ENCODE measurements around the gene PACSIN1. TPM values are rescaled to one million over a fixed set of nuclear protein-coding genes. Genes with fewer than 3 reads are reported as not detected.

PACSIN1 gene
- total and polyA plus RNA-seq, 2 of the 4 experiments (the other 2 are of a cell fraction), result 0.02 TPM; not detected in 1

DNA sequence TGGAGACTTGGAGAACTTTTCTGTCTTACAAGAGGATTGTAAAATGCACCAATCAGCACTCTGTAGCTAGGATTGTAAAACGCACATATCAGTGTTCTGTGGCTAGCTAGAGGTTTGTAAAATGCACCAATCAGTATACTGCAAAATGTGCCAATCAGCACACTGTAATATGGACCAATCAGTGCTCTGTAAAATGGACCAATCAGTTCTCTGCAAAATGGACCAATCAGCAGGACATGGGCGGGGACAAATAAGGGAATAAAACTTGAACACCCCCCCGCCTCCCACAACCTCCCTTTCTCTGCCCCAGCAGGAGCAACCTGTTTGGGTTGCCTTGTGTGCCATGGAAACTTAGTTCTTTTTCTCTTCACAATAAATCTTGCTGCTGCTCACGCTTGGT is 27.2 kb upstream of the PACSIN1 start:
- Histone ChIP-seq H3K27ac (ENCODE audit: insufficient read depth, low read length) (no peak overlapping the region), H3K9ac (ENCODE audit: low read depth, low read length) (no peak overlapping the region), H3K4me3 (ENCODE audit: insufficient read depth, low read depth, low read length) (no peak overlapping the region), H3K18ac (ENCODE audit: low read depth, low read length) (no peak overlapping the region), H2BK5ac (ENCODE audit: low read depth, low read length, poor library complexity, severe bottlenecking) (no peak overlapping the region), H4K91ac (ENCODE audit: insufficient read depth, low read depth, low read length) (no peak overlapping the region), H3K4me1 (ENCODE audit: control insufficient read depth, insufficient read depth, low read length) (no peaks in the 10 kb centered on the region), H3K56ac (ENCODE audit: extremely low read depth, insufficient read depth, low read length) (no peak overlapping the region; the same call in 1 of the 2 replicates), H3K9me3 (ENCODE audit: control insufficient read depth, insufficient read depth, low read length) (no peaks in the 10 kb centered on the region; the same call in 1 of the 2 replicates), H3K23ac (ENCODE audit: low read depth, low read length) (no peak overlapping the region), H4K5ac (ENCODE audit: low read depth, low read length) (no peak overlapping the region), H2AFZ (replicated peaks; ENCODE audit: low read length, poor library complexity) (no peak overlapping the region), H3K79me1 (ENCODE audit: low read depth in 1 of 2, low read length in 2 of 2) (no peaks in the 10 kb centered on the region), H4K8ac (ENCODE audit: low read depth in 2 of 2, low read length in 2 of 2) (no peak overlapping the region), H3K14ac (replicated peaks; ENCODE audit: low read depth, low read length) (no peak overlapping the region), H3K4me2 (ENCODE audit: low read depth, low read length) (no peak overlapping the region), H2AK9ac (replicated peaks; ENCODE audit: low read depth, low read length, poor library complexity) (no peak overlapping the region), H2BK15ac (ENCODE audit: low read depth, low read length) (no peak overlapping the region), H4K20me1 (ENCODE audit: insufficient read depth, low read length) (no peaks in the 10 kb centered on the region), H2AK5ac (ENCODE audit: low read depth, low read length) (no peak overlapping the region), H3K9me1 (ENCODE audit: insufficient read depth, low read length) (no peaks in the 10 kb centered on the region), H2BK20ac (ENCODE audit: low read depth, low read length) (no peak overlapping the region), H3K4ac (ENCODE audit: low read depth, low read length) (no peak overlapping the region), H3K27me3 (ENCODE audit: control insufficient read depth, insufficient read depth, low read length) (peaks cover 6% of the 10 kb centered on the region), H2BK120ac (ENCODE audit: low read depth, low read length) (no peak overlapping the region), H3K36me3 (ENCODE audit: control insufficient read depth, insufficient read depth, low read length) (no peaks in the 10 kb centered on the region)
- ChIA-PET CTCF (no interaction called here), POLR2A (ENCODE audit: unreplicated experiment) (no interaction called here)
- intact Hi-C loops (cut with micrococcal nuclease) (no loop called here), in situ Hi-C loops (cut with MboI; ENCODE audit: low sequenced_read_pairs) (no loop called here), dilution Hi-C loops (cut with HindIII; ENCODE audit: low sequenced_read_pairs, unreplicated experiment) (no loop called here)
- no peak for DNase-seq
- BruUV-seq (replicated peaks), result no TSS peak
- 100% methylated on average over 1 of the region's 4 CpGs; no CpG with 5 or more reads in 1 of the 2 experiments for WGBS, 2 experiments (ENCODE audit: extremely low coverage in 2 of 2, insufficient read length in 1 of 2)
- TF ChIP-seq RAD21 (IDR thresholded peaks at IDR 0.05; ENCODE audit: low read length) (no peak), CHD1 (IDR thresholded peaks at IDR 0.05; ENCODE audit: low read depth, low read length) (no peak), CEBPB (IDR thresholded peaks at IDR 0.05; ENCODE audit: low read depth, low read length) (no peak)
- ATAC-seq (ENCODE audit: low read depth), result no peak
